Muscle layer of duodenum (tissue), 2 donors: ENCODE measurements around the gene PABPN1L.

Experiments used
- H3K27ac ChIP-seq: one replicate; pipeline ENCODE4 v1.7.0; 2013; ENCODE audit warnings: mild to moderate bottlenecking, low read length
- H3K27me3 ChIP-seq: one replicate; pipeline ENCODE4 v1.7.0; 2013; ENCODE audit warnings: low read depth, mild to moderate bottlenecking, control low read depth, low read length
- H3K36me3 ChIP-seq, 2 donors: one replicate each; pipeline ENCODE4 v1.7.0; 2013; ENCODE audit warnings: low read length in 2 of 2, control low read depth in 1 of 2, mild to moderate bottlenecking in 1 of 2; ENCODE audit not compliant: insufficient read depth in 2 of 2, control insufficient read depth in 1 of 2
- H3K4me1 ChIP-seq, 2 donors: one replicate each; pipeline ENCODE4 v1.7.0; 2013; ENCODE audit warnings: low read length in 2 of 2, mild to moderate bottlenecking in 2 of 2, control low read depth in 1 of 2, moderate library complexity in 1 of 2; ENCODE audit not compliant: insufficient read depth in 2 of 2, control insufficient read depth in 1 of 2
- H3K4me3 ChIP-seq, 2 donors: one replicate each; pipeline ENCODE4 v1.7.0; 2013; ENCODE audit warnings: low read length in 2 of 2, low read depth in 1 of 2, mild to moderate bottlenecking in 1 of 2
- H3K9me3 ChIP-seq, 2 donors: one replicate each; pipeline ENCODE4 v1.7.0; 2013; ENCODE audit warnings: low read length in 2 of 2, control low read depth in 1 of 2, mild to moderate bottlenecking in 1 of 2; ENCODE audit not compliant: control insufficient read depth in 1 of 2
- donor health status: healthy.

The PABPN1L gene

GRCh38 chr16:88840600-88841215, 25.8 kb downstream of the PABPN1L start:
- H3K27me3 ChIP-seq: no peaks in the 10 kb centered on the region
- no peak overlapping the region for H3K27ac ChIP-seq
- H3K4me3 ChIP-seq: no peak overlapping the region
- no peaks in the 10 kb centered on the region for H3K9me3 ChIP-seq
- no peaks in the 10 kb centered on the region for H3K4me1 ChIP-seq
- H3K36me3 ChIP-seq: peaks cover 5 to 46% of the 10 kb centered on the region in 2 donors

- H3K27me3 ChIP-seq: no peaks in the 10 kb centered on the region
- peaks cover 5 to 53% of the 10 kb centered on the region in 2 donors for H3K36me3 ChIP-seq
- H3K4me3 ChIP-seq: no peak overlapping the region
- no peaks in the 10 kb centered on the region for H3K9me3 ChIP-seq
- H3K4me1 ChIP-seq: no peaks in the 10 kb centered on the region
- no peak overlapping the region for H3K27ac ChIP-seq
These were observed 26.5 kb downstream of the PABPN1L start for GRCh38 chr16:88839745-88840599.

GRCh38 chr16:88839026-88839529, 27.4 kb downstream of the PABPN1L start:
- Histone ChIP-seq H3K4me1 (no peaks in the 10 kb centered on the region), H3K36me3 (peaks cover 5 to 55% of the 10 kb centered on the region in 2 donors), H3K27ac (no peak overlapping the region), H3K27me3 (no peaks in the 10 kb centered on the region), H3K9me3 (no peaks in the 10 kb centered on the region), H3K4me3 (no peak overlapping the region)

GRCh38 chr16:88838566-88838965, 27.9 kb downstream of the PABPN1L start:
- no peak overlapping the region for H3K4me3 ChIP-seq
- H3K9me3 ChIP-seq: no peaks in the 10 kb centered on the region
- no peaks in the 10 kb centered on the region for H3K4me1 ChIP-seq
- H3K36me3 ChIP-seq: peaks cover 5 to 55% of the 10 kb centered on the region in 2 donors
- no peak overlapping the region for H3K27ac ChIP-seq
- no peaks in the 10 kb centered on the region for H3K27me3 ChIP-seq

- Histone ChIP-seq H3K9me3 (no peaks in the 10 kb centered on the region), H3K27ac (no peak overlapping the region), H3K4me1 (no peaks in the 10 kb centered on the region), H3K4me3 (no peak overlapping the region), H3K27me3 (no peaks in the 10 kb centered on the region), H3K36me3 (peaks cover 5 to 53% of the 10 kb centered on the region in 2 donors)
These were observed 28.7 kb downstream of the PABPN1L start for GRCh38 chr16:88837806-88838205.

- Histone ChIP-seq H3K27me3 (no peaks in the 10 kb centered on the region), H3K4me1 (no peaks in the 10 kb centered on the region), H3K36me3 (peaks cover 5 to 49% of the 10 kb centered on the region in 2 donors), H3K4me3 (no peak overlapping the region), H3K27ac (no peak overlapping the region), H3K9me3 (no peaks in the 10 kb centered on the region)
These were observed 29.7 kb downstream of the PABPN1L start for GRCh38 chr16:88836791-88837190.

GRCh38 chr16:88835818-88836217, 30.6 kb downstream of the PABPN1L start:
- Histone ChIP-seq H3K27ac (no peak overlapping the region), H3K4me3 (no peak overlapping the region), H3K9me3 (no peaks in the 10 kb centered on the region), H3K4me1 (no peaks in the 10 kb centered on the region), H3K27me3 (no peaks in the 10 kb centered on the region), H3K36me3 (peaks cover 5 to 47% of the 10 kb centered on the region in 2 donors)

GRCh38 chr16:88835383-88835782, 31.1 kb downstream of the PABPN1L start:
- Histone ChIP-seq H3K4me3 (no peak overlapping the region), H3K36me3 (peaks cover 3 to 42% of the 10 kb centered on the region in 2 donors), H3K27me3 (no peaks in the 10 kb centered on the region), H3K9me3 (no peaks in the 10 kb centered on the region), H3K27ac (no peak overlapping the region), H3K4me1 (no peaks in the 10 kb centered on the region)

- H3K27ac ChIP-seq: no peak overlapping the region
- no peaks in the 10 kb centered on the region for H3K4me1 ChIP-seq
These were observed 31.8 kb downstream of the PABPN1L start for GRCh38 chr16:88834670-88835069.

GRCh38 chr16:88833086-88833485, 33.4 kb downstream of the PABPN1L start:
- no peaks in the 10 kb centered on the region for H3K4me1 ChIP-seq
- no peaks in the 10 kb centered on the region for H3K9me3 ChIP-seq
- no peak overlapping the region for H3K27ac ChIP-seq
- no peaks in the 10 kb centered on the region for H3K27me3 ChIP-seq
- peaks cover 0 to 34% of the 10 kb centered on the region in 2 donors for H3K36me3 ChIP-seq
- H3K4me3 ChIP-seq: no peak overlapping the region

More at GRCh38 chr16:88834670-88835069, 31.8 kb downstream of the PABPN1L start:
- Histone ChIP-seq H3K27me3 (no peaks in the 10 kb centered on the region), H3K9me3 (no peaks in the 10 kb centered on the region), H3K4me3 (no peak overlapping the region), H3K36me3 (peaks cover 0 to 36% of the 10 kb centered on the region in 2 donors)

- Histone ChIP-seq H3K4me3 (no peak overlapping the region), H3K4me1 (no peaks in the 10 kb centered on the region), H3K27me3 (no peaks in the 10 kb centered on the region), H3K36me3 (peaks cover 0 to 38% of the 10 kb centered on the region in 2 donors), H3K27ac (no peak overlapping the region), H3K9me3 (no peaks in the 10 kb centered on the region)
These were observed 34.6 kb downstream of the PABPN1L start for GRCh38 chr16:88831838-88832237.
